H1 (cell line): Measurements from ENCODE around the gene ZFYVE1.

ENCODE experiments used
- CHD2 ChIP-seq: IDR thresholded peaks from 2 replicates; pipeline ENCODE4 v1.6.1; 2012; ENCODE audit warnings: low read length, improper control_type of control experiment
- EZH2 ChIP-seq: fragments of 200-600 bp; sonication (generic); IDR thresholded peaks from 2 replicates; pipeline ENCODE4 v1.7.1; 2012; ENCODE audit warnings: low read depth, mild to moderate bottlenecking, moderate library complexity, low read length, inconsistent platforms; ENCODE audit not compliant: severe bottlenecking
- GABPA ChIP-seq: IDR thresholded peaks from 2 replicates; pipeline ENCODE4 v1.6.1; 2011; ENCODE audit warnings: mild to moderate bottlenecking, low read length, moderate library complexity, borderline replicate concordance; ENCODE audit not compliant: insufficient read depth
- POLR2A ChIP-seq, 2 experiments: IDR thresholded peaks; 1 replicate in 1 of 2; 2 replicates in 1 of 2; pipeline ENCODE4 v1.6.1; 2011; ENCODE audit warnings: low read depth in 2 of 2, low read length in 2 of 2, mild to moderate bottlenecking in 2 of 2; ENCODE audit errors: control extremely low read depth in 1 of 2
- POLR2AphosphoS5 ChIP-seq: IDR thresholded peaks from 2 replicates; pipeline ENCODE4 v1.6.1; 2011; ENCODE audit warnings: low read depth, low read length
- SIN3A ChIP-seq, 2 experiments: IDR thresholded peaks in 1 of 2; conservative IDR thresholded peaks in 1 of 2; 2 replicates each; pipeline ENCODE4 v1.6.1; 2011 to 2012; ENCODE audit warnings: low read length in 2 of 2, improper control_type of control experiment in 1 of 2, low read depth in 1 of 2, mild to moderate bottlenecking in 1 of 2
- SRF ChIP-seq: IDR thresholded peaks from 2 replicates; pipeline ENCODE4 v1.6.1; 2011; ENCODE audit warnings: mild to moderate bottlenecking, low read depth, low read length, moderate library complexity
- TF ChIP-seq, protein P1 (sequence below), 3 experiments: IDR thresholded peaks; 1 replicate in 2 of 3; 2 replicates in 1 of 3; pipeline versions ENCODE4 v1.5.1 to v1.6.1; 2011; ENCODE audit warnings: low read length in 3 of 3, mild to moderate bottlenecking in 3 of 3, inconsistent platforms in 2 of 3, low read depth in 1 of 3, moderate library complexity in 1 of 3; ENCODE audit not compliant: insufficient read depth in 1 of 3; ENCODE audit errors: control extremely low read depth in 1 of 3

- no peak for TF ChIP-seq POLR2AphosphoS5
- no peak for TF ChIP-seq POLR2A (IDR thresholded peaks at IDR 0.05; ENCODE audit: control extremely low read depth in 1 of 2, low read depth in 2 of 2, low read length in 2 of 2)
- no peak for TF ChIP-seq SIN3A (conservative IDR thresholded peaks at IDR 0.05 in 1 of 2, IDR thresholded peaks at IDR 0.05 in 1 of 2; ENCODE audit: low read depth in 1 of 2, low read length in 2 of 2)
- TF ChIP-seq, protein P1, sequence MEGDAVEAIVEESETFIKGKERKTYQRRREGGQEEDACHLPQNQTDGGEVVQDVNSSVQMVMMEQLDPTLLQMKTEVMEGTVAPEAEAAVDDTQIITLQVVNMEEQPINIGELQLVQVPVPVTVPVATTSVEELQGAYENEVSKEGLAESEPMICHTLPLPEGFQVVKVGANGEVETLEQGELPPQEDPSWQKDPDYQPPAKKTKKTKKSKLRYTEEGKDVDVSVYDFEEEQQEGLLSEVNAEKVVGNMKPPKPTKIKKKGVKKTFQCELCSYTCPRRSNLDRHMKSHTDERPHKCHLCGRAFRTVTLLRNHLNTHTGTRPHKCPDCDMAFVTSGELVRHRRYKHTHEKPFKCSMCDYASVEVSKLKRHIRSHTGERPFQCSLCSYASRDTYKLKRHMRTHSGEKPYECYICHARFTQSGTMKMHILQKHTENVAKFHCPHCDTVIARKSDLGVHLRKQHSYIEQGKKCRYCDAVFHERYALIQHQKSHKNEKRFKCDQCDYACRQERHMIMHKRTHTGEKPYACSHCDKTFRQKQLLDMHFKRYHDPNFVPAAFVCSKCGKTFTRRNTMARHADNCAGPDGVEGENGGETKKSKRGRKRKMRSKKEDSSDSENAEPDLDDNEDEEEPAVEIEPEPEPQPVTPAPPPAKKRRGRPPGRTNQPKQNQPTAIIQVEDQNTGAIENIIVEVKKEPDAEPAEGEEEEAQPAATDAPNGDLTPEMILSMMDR (IDR thresholded peaks at IDR 0.05; ENCODE audit: control extremely low read depth in 1 of 3, insufficient read depth in 1 of 3, low read depth in 1 of 3, low read length in 3 of 3) = no peak
- no peak for TF ChIP-seq SRF
- no peak for TF ChIP-seq CHD2
- TF ChIP-seq GABPA = no peak
- TF ChIP-seq EZH2 = no peak
Observed at GRCh38 chr14:72986214-72986613, 40.7 kb downstream of the ZFYVE1 start.
